GM18861 (cell line): ENCODE data around the gene TM6SF1.

Experiments used
- ATAC-seq: cut with Tn5 transposase; IDR thresholded peaks from one replicate; pipeline ENCODE4 v1.9.1; 2021; ENCODE audit not compliant: unreplicated experiment

Gene TM6SF1

GRCh38 chr15:83170474-83171165 is 63.2 kb downstream of the TM6SF1 start:
- ATAC-seq: no peak

GRCh38 chr15:83174891-83175290 is 67.4 kb downstream of the TM6SF1 start:
- no peak for ATAC-seq

- ATAC-seq: no peak
These were observed 70.9 kb downstream of the TM6SF1 start for GRCh38 chr15:83178390-83178789.

GRCh38 chr15:83178869-83179325 is 71.5 kb downstream of the TM6SF1 start:
- ATAC-seq: no peak

GRCh38 chr15:83185561-83185960 is 78.1 kb downstream of the TM6SF1 start:
- no peak for ATAC-seq
